GM12873 (cell line): ENCODE data around the gene IGSF9B.

Experiments
- CTCF ChIP-seq: IDR thresholded peaks from 2 replicates; pipeline ENCODE4 v1.5.1; 2012; ENCODE audit warnings: low read depth, mild to moderate bottlenecking, moderate library complexity, low read length, control low read depth; ENCODE audit not compliant: insufficient read depth; ENCODE audit errors: missing control alignments

IGSF9B gene

GRCh38 chr11:133946051-133946450 lies 10.7 kb downstream of the IGSF9B start:
- TF ChIP-seq CTCF = no peak

- TF ChIP-seq CTCF = no peak
Observed at GRCh38 chr11:133945087-133945974, 11.4 kb downstream of the IGSF9B start.

- no peak for TF ChIP-seq CTCF
Observed at GRCh38 chr11:133943950-133944698, 12.6 kb downstream of the IGSF9B start.

- no peak for TF ChIP-seq CTCF
Observed at GRCh38 chr11:133942577-133942976, 14.2 kb downstream of the IGSF9B start.

GRCh38 chr11:133941546-133941945 lies 15.2 kb downstream of the IGSF9B start:
- TF ChIP-seq CTCF = no peak

GRCh38 chr11:133940034-133940433 lies 16.7 kb downstream of the IGSF9B start:
- no peak for TF ChIP-seq CTCF

GRCh38 chr11:133939558-133939957 lies 17.2 kb downstream of the IGSF9B start:
- no peak for TF ChIP-seq CTCF
